Raji (cell line): ENCODE data around the gene FAM13C.

Source experiments
- POLR2A ChIP-seq: IDR thresholded peaks from 2 replicates; pipeline ENCODE4 v1.6.1; 2011; ENCODE audit warnings: low read depth, low read length, control low read depth; ENCODE audit not compliant: insufficient read depth

The FAM13C gene

DNA sequence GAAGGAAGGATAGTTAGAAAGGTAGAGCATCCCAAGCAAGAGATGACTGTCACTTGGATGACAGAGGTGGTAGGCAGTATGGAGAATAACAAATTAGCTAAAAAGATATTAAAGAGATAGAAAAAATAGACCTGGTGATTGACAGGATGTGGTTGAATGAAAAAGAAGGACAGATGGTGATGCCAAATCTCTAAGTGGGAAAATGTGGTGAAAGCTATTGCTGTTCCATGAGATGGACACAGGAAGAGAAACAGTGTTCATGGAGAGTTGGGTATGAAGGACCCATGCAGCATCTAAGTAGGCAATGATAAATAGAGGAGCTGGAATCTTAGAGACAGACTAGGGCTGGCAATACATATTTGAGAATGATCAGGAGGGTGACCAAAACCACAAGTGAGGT is 30.7 kb downstream of the FAM13C start:
- TF ChIP-seq POLR2A, result no peak

DNA sequence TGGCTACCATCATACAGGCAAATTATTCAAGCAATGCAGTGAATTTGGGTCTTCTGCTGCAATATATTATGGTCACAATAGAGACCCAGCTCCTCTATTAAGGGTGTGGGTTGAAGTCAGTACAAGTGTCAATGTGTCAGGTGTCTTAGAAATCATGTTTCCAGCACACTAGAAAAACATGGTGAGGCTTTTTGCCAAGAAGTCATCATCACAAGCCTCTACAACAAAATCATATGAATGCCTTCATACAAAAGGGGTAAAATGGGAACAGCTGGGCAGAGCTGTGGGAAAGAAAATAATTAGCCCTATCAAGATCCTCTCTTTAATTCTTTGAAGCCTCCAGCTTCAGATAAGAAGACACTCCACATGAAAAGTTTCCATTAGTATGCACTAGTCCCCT is 37.2 kb downstream of the FAM13C start:
- TF ChIP-seq POLR2A, result no peak

DNA sequence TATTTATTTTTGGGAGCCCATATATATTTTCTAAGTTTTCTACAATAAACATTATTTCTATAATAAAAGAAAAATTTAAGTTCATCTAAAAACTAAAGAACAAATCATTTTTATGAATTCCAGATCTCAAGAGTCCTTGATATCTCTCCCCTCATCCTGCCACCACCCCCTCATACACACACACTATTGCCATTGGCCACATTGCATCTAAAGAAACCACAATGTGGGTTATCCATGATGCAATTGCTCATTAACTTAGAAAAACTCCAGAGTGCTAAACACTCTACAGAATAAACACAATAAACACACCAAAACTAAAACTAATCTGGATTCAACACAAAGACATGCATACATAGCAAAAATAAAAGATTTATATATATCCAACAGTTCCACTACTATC is 37.8 kb downstream of the FAM13C start:
- no peak for TF ChIP-seq POLR2A

DNA sequence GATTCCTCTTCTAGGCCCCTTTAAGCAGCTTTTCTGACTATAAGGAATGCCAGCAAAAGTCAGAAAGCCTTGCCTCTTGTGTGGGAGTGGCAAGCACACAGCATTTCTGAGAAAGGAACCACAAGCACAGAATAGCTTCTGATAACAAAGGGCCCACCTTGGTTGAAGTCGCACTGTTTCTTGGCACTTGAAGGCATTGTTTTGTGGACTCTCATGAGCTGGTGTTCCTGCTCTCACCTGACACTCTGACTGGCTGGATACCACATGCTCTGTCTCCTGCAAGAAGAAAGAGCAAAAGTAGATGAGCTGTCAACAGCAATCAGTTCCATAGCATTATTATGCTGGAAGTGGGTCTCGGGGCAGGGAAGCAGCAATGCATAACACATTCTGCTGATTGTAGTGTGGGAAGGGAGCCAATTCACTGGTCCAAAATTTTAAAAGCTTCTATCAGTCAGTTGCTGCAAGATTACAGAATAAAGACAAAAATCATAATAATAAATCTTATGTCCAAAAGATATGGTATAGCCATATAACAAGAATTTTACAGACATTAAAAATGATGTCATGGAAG is 38.4 kb downstream of the FAM13C start:
- TF ChIP-seq POLR2A, result no peak

DNA sequence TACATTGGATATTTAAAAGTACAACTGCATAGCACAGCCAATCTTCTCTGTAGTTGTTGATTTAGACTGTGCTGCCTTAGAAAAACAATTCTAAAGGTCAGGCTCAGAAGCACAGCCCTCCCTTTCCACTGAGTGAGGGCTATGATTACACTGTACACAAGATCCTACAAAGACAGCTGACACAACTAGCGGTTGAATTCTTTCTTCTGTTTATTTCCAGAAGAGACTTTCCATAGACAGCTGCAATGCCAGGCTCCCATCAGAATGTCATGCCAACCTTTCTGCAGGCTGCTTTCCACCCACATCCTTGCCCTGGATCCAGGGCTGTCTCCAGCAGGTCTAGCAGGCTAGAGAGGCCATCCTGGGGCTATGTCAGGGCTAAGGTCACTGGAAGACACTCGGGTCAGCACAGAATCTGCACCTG is 39.3 kb downstream of the FAM13C start:
- no peak for TF ChIP-seq POLR2A

DNA sequence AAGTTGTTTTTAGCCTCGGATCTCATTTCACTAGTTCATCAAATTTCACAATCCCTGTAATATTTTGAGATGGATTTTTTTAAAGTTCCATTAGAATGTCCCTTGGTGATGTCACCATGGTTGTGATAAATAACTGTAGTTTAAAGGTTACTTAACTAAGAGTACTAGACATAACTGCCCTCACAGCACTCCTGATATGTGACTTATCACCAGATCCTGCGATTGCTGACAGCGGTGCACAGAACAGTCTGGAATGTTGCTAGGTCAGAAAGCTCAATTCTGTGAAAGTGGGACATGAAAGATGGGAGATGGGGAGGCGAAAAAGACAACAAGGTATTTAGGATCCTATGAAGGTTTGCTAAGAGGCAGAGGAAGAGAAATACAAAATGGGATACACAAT is 40.2 kb downstream of the FAM13C start:
- no peak for TF ChIP-seq POLR2A

DNA sequence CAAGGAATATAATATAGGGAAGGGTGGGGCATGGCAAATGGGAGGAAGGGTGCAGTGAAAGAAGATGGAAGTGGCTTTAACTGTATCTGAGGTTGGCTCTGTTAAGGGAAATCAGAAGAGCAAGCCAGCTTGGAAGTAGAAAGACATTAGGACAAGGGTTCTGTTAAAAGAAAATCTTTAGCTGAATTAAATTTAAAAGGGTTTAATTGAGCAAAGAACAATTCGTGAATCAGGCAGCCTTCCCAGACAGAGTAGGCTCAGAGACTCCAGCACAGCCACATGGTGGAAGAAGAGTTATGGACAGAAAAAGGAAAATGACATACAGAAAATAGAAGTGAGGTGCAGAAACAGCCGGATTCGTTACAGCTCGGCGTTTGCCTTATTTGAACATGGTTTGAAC is 42.0 kb downstream of the FAM13C start:
- TF ChIP-seq POLR2A, result no peak

DNA sequence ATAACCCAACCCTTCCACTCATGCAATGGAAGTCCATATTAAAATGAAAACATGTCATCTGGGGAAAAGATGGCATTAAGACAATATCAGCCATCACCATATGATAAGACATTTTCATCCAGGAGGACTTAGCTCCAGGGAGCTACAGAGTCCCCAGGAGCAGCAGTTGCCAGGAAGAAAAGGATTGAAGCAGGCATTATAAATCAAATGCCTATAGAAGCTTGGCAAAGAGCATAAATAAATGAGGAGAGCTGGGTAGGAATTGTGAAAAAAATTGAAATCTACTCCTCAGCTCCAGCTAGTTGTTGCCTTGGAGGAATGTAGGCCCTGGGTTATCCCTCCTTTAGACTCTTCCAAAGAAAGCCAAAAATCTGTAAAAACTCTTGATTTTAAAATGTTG is 42.5 kb downstream of the FAM13C start:
- TF ChIP-seq POLR2A, result no peak

DNA sequence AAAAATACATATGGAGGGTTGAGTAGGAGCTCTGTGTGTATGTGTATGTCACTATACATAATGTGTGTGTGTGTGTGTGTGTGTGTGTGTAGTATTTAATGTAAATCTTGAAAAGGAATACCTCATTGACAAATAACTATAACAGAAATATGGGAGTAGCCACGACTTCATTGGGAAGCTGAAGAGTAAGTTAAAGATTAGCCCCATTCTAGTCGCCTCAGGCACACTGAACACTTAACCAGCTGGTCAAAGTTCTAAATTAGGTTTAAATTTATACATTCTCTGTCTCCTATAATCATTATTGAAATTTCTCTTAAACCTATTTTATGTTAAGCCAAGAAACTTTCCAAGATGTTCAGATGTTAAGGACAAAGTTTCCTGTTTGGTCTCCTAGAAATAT is 45.3 kb downstream of the FAM13C start:
- no peak for TF ChIP-seq POLR2A

DNA sequence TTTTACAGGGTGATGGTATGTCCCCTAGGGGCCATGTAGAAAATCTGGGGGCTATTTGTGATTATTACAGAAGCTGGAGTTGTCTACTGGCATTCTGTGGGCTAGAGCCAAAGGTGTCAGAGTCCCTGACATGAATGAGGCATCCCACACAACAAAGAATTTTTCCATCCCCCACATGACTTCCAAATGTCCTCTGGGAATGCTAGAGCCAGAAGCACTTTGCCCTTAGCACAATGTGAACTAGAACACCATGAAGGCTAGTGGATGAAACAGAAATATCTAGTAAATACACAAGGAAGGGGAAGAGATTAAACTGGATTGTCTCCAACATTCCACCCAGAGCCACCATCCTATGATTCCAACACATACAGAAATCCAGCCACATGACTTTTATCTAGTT is 46.9 kb downstream of the FAM13C start:
- TF ChIP-seq POLR2A, result no peak

DNA sequence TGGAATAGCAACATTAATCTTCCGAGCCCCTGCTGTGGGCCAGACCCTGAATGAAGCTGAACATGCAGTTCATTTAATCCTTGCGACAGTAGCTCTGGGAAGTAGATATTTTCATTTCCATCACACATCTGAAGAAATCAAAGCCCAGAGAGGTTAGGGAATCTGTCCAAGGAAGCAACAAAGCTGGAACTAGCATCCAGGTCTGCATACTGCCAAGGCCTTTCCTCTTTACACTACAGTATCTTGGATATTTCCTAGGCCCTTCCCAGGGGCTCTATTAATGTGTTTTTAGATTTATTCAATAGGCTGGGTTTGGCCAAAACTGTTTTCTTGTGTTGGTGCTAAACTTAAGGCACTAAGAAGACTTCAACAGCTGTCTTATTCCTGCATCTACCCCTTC is 48.1 kb downstream of the FAM13C start:
- no peak for TF ChIP-seq POLR2A

DNA sequence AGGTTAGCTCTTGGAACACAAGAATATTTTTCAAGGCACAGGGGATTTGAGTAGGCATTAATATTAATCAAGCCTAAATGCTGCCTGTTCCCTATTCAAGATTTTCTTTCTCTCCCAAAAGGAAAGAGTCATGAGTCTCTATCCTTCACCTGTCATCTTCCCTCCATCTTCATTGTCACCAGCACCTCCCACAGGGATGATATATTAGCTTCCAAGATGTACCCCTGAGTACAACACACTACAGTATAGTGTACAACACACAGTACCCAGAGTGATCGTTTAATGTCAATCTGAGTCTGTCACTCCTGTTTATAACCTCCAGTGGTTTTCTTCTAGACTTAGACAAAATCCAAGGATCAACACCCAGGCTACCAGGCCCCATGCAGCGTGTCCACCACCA is 50.1 kb downstream of the FAM13C start:
- TF ChIP-seq POLR2A, result no peak

DNA sequence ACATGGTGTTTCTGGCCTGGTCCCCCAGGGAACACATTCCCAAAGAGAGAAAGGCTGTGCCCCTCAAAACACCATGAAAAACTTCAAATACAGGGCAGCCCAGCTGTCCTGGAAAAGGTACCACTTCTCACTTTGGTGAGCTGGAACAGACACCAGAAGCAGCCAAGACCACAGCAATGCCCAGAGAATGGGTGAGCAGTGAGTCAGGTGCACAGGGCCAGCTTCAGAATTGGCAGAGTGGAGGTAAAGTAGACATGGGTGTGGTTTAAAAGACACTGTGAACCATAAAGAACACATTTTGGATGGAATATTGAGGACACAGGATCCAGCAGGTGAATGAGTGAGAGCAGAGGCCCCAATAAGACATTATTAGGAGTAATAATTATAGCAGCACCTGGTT is 51.3 kb downstream of the FAM13C start:
- TF ChIP-seq POLR2A, result no peak

DNA sequence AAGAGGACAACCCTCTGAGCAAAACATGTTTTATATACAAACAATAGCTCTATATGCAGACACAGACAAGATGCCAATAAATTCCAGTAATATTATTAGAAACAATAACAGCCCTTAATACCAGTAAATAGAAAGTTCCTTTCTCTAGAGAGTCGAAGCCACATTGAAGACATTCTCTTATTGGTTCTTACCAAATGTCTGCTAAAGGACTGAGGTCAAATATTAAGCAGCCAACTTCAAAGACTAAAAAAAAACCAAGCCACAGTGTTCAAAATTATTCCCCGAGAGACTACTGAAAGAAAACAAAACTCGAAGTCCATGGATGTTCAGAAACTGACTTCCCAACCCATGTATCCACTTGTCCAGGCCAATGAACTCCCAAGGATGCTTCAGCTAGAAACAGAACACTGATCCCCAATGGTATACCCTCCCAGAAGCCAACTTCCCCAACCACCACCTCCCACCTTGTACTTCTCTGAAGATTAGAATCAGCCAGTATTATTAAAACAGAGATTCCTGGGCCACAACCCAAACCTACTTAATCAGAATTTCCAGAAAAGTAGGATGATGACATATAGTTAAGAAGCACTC is 51.9 kb downstream of the FAM13C start:
- TF ChIP-seq POLR2A, result no peak

DNA sequence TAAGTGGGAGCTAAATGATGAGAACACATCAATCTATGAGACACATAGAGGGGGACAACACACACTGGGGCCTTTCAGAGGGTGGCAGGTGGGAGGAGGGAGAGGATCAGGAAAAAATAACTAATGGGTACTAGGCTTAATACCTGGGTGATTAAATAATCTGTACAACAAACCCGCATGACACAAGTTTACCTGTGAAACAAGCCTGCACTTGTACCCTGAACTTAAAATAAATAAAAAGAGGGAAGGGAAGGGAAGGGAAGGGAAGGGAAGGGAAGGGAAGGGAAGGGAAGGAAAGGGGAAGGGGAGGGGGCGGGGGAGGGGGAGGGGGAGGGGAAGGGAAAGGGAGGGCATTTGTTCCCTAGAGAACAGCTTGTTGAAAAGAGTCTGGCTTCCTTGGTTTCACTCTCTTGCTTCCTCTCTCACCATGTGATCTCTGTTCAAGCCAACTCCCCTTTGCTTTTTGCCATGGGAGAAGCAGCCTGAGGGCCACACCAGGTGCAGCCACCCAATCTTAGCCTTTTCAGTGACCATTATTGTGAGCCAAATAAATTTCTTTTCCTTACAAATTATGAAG is 57.7 kb downstream of the FAM13C start:
- no peak for TF ChIP-seq POLR2A

DNA sequence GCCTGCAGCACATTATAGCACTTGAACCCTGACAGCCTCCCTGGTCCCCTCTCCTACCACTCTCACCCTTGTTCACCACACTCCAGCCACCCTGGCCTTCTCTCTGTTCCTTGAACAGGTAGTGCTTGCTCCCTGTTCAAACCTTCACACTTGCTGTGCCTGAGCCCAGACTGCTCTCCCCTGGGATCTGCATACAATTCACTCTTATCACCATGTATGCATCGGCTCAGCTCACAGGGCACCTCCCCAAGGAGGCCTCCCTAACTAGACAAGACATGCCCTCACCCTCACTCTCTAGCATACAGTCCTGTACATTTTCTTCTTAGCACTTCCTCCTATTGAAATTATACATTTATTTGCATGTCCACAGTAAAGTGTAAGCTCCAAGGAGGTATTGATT is 59.3 kb downstream of the FAM13C start:
- no peak for TF ChIP-seq POLR2A

DNA sequence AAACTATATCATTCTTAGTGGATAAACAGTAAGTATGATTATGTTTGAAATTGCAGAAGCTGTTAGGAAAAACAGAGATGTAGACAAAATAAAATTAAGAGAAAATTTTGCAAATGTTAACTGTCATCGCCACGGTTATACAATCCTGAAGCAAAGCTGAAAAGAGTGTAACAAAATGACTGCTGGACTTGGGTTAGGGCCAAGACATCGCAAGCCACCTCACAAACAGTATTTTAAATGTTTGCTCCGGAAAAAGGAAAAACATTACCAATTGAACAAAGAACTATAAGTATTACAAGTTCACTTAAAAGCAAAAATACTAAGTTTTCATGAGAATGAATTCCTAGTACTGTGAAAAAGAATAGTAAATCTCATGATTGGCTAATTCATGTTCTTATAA is 60.0 kb downstream of the FAM13C start:
- no peak for TF ChIP-seq POLR2A
